HG02798 (cell line): ENCODE data around the gene SUMO3.

ENCODE experiments used
- ATAC-seq: cut with Tn5 transposase; IDR thresholded peaks from one replicate; pipeline ENCODE4 v1.9.1; 2021; ENCODE audit warnings: mild to moderate bottlenecking; ENCODE audit not compliant: unreplicated experiment, poor library complexity

SUMO3 gene

GRCh38 chr21:44847261-44848056, 29.6 kb upstream of the SUMO3 start:
- no peak for ATAC-seq

- ATAC-seq: no peak
These were observed 28.8 kb upstream of the SUMO3 start for GRCh38 chr21:44846485-44847260.

GRCh38 chr21:44846224-44846484, 28.3 kb upstream of the SUMO3 start:
- ATAC-seq: no peak

GRCh38 chr21:44845418-44846223, 27.8 kb upstream of the SUMO3 start:
- no peak for ATAC-seq

GRCh38 chr21:44844256-44844655, 26.4 kb upstream of the SUMO3 start:
- ATAC-seq: no peak

- ATAC-seq: no peak
These were observed 25.0 kb upstream of the SUMO3 start for GRCh38 chr21:44842721-44843445.

- no peak for ATAC-seq
These were observed 24.2 kb upstream of the SUMO3 start for GRCh38 chr21:44842087-44842486.

GRCh38 chr21:44840771-44841170, 22.9 kb upstream of the SUMO3 start:
- ATAC-seq: no peak

GRCh38 chr21:44838951-44839350, 21.1 kb upstream of the SUMO3 start:
- no peak for ATAC-seq

- ATAC-seq: no peak
These were observed 20.4 kb upstream of the SUMO3 start for GRCh38 chr21:44838039-44838895.

- no peak for ATAC-seq
These were observed 19.7 kb upstream of the SUMO3 start for GRCh38 chr21:44837537-44837936.

GRCh38 chr21:44836666-44837471, 19.0 kb upstream of the SUMO3 start:
- no peak for ATAC-seq

- no peak for ATAC-seq
These were observed 18.4 kb upstream of the SUMO3 start for GRCh38 chr21:44836349-44836665.

GRCh38 chr21:44835647-44835973, 17.7 kb upstream of the SUMO3 start:
- no peak for ATAC-seq

- ATAC-seq: no peak
These were observed 17.2 kb upstream of the SUMO3 start for GRCh38 chr21:44834951-44835646.

- no peak for ATAC-seq
These were observed 16.5 kb upstream of the SUMO3 start for GRCh38 chr21:44834231-44834950.

- ATAC-seq: no peak
These were observed 15.8 kb upstream of the SUMO3 start for GRCh38 chr21:44833663-44834062.
